Liver (tissue), 9 donors: ENCODE data around the gene KCNJ3. TPM values are rescaled to one million over a fixed set of nuclear protein-coding genes. Genes with fewer than 3 reads are reported as not detected.
A peak's percentile ranks its signal among the peaks of the same experiment; 100 is the strongest.

Experiments used
- DNase-seq: peaks from one replicate; pipeline ENCODE4 v3.0.0-alpha.2; 2017; ENCODE audit warnings: low spot score
- H3K27ac ChIP-seq, 2 donors: one replicate each; pipeline ENCODE4 v1.7.0; 2013; ENCODE audit warnings: inconsistent platforms in 2 of 2, low read length in 2 of 2, control low read depth in 1 of 2, low read depth in 1 of 2, mild to moderate bottlenecking in 1 of 2
- H3K27me3 ChIP-seq, 4 donors: one replicate each; pipeline versions ENCODE4 v1.6.1 to v1.7.0; 2013; ENCODE audit warnings: low read length in 3 of 4, inconsistent platforms in 1 of 4, mild to moderate bottlenecking in 1 of 4, moderate library complexity in 1 of 4; ENCODE audit not compliant: control insufficient read depth in 4 of 4, insufficient read depth in 4 of 4
- H3K36me3 ChIP-seq, 4 donors: one replicate each; pipeline versions ENCODE4 v1.6.1 to v1.7.0; 2013; ENCODE audit warnings: low read length in 3 of 4, mild to moderate bottlenecking in 3 of 4, low read depth in 1 of 4, moderate library complexity in 1 of 4; ENCODE audit not compliant: control insufficient read depth in 4 of 4, insufficient read depth in 3 of 4
- H3K4me1 ChIP-seq, 4 donors: one replicate each; pipeline versions ENCODE4 v1.6.1 to v1.7.0; 2013; ENCODE audit warnings: low read length in 3 of 4, mild to moderate bottlenecking in 3 of 4, moderate library complexity in 1 of 4; ENCODE audit not compliant: control insufficient read depth in 4 of 4, insufficient read depth in 4 of 4
- H3K4me3 ChIP-seq, 3 donors: one replicate each; pipeline versions ENCODE4 v1.6.1 to v1.7.0; 2013; ENCODE audit warnings: low read length in 3 of 3, control low read depth in 1 of 3, low read depth in 1 of 3, mild to moderate bottlenecking in 1 of 3
- H3K9ac ChIP-seq, 2 donors: one replicate each; pipeline ENCODE4 v1.7.0; 2013; ENCODE audit warnings: low read length in 2 of 2, mild to moderate bottlenecking in 2 of 2, moderate library complexity in 2 of 2, control low read depth in 1 of 2, low read depth in 1 of 2
- H3K9me3 ChIP-seq, 4 donors: one replicate each; pipeline versions ENCODE4 v1.6.1 to v1.7.0; 2013; ENCODE audit warnings: low read length in 3 of 4; ENCODE audit not compliant: control insufficient read depth in 4 of 4
- FOXA1 ChIP-seq: IDR thresholded peaks from 2 replicates; pipeline ENCODE4 v1.6.1; 2016; ENCODE audit warnings: antibody characterized with exemption
- FOXA2 ChIP-seq: IDR thresholded peaks from 2 replicates; pipeline ENCODE4 v1.6.1; 2016; ENCODE audit warnings: antibody characterized with exemption
- GABPA ChIP-seq, 2 donors: IDR thresholded peaks in 1 of 2; conservative IDR thresholded peaks in 1 of 2; 2 replicates each; pipeline ENCODE4 v1.6.1; 2016; ENCODE audit warnings: antibody characterized with exemption in 2 of 2, mild to moderate bottlenecking in 1 of 2, moderate library complexity in 1 of 2
- HNF4A ChIP-seq, 2 donors: conservative IDR thresholded peaks; 2 replicates each; pipeline ENCODE4 v1.6.1; 2016; ENCODE audit warnings: antibody characterized with exemption in 2 of 2, mild to moderate bottlenecking in 2 of 2
- JUND ChIP-seq, 2 donors: IDR thresholded peaks; 2 replicates each; pipeline ENCODE4 v1.6.1; 2016; ENCODE audit warnings: antibody characterized with exemption in 2 of 2
- NR2F2 ChIP-seq: IDR thresholded peaks from 2 replicates; pipeline ENCODE4 v1.6.1; 2016; ENCODE audit warnings: antibody characterized with exemption
- SP1 ChIP-seq: IDR thresholded peaks from 2 replicates; pipeline ENCODE4 v1.6.1; 2018; ENCODE audit warnings: antibody characterized with exemption, mild to moderate bottlenecking
- TAF1 ChIP-seq: conservative IDR thresholded peaks from 2 replicates; pipeline ENCODE4 v1.6.1; 2016; ENCODE audit warnings: antibody characterized with exemption, mild to moderate bottlenecking
- YY1 ChIP-seq: IDR thresholded peaks from 2 replicates; pipeline ENCODE4 v1.6.1; 2016; ENCODE audit warnings: antibody characterized with exemption, mild to moderate bottlenecking
- ZBTB33 ChIP-seq: IDR thresholded peaks from 2 replicates; pipeline ENCODE4 v1.6.1; 2016; ENCODE audit warnings: antibody characterized with exemption
- WGBS: extraction: QIAGEN DNeasy Blood & Tissue Kit; methylation state at CpG from one replicate; pipeline ENCODE4 v1.1.7; 2013; 5-methylcytosine and 5-hydroxymethylcytosine counted together
- polyA plus RNA-seq, 2 donors: library from polyadenylated mRNA; stranded (reverse) in 1 of 2; unstranded in 1 of 2; fragments of 200-250 nt in 1 of 2; fragments of >200 nt in 1 of 2; fragmentation: Nextera tagmentation in 1 of 2; extraction: Ambion mirVana in 1 of 2; gene quantifications; one replicate each; pipeline versions ENCODE4 v1.2.1 to v1.2.3, GENCODE V29; 2013 to 2015
- total RNA-seq, 2 donors: library from RNA; depleted of rRNA; stranded (reverse); fragments of >200 nt; gene quantifications; one replicate each; pipeline ENCODE4 v1.2.3, GENCODE V29; 2014
- TF ChIP-seq, protein P1 (sequence below): fragments of 150-350 bp; IDR thresholded peaks from 2 replicates; pipeline ENCODE4 v1.5.1; 2017; ENCODE audit warnings: improper control_type of control experiment, low read depth, low read length; ENCODE audit not compliant: missing input control
- donor health status: healthy.
- donor health status: healthy.
- donor health status: healthy.
- donor health status: healthy.
- donor health status: healthy.

The KCNJ3 gene
- total and polyA plus RNA-seq, 4 donors = 0.23 to 1.3 (median 0.43) TPM

DNA sequence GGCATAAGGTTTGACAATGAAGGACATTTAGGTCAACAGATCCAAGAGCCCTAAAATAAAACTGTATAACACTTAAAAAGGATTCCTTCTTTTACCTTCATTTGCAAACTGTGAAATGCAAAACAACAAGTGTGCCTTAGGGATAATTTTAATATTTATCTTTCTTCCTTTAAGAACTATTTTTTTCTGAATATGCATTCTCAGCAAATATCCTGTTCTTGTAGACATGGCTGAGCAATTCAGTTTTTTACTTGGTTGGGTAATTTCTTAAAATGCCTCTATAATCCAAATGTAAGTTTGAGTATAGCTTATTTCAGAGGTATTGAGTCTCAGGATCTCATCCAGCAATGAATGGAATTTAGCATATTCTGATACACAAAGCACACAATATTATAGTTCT, 43.0 kb upstream of the KCNJ3 start:
- H3K9me3 ChIP-seq = no peaks in the 10 kb centered on the region
- no peak for DNase-seq
- no peaks in the 10 kb centered on the region for H3K36me3 ChIP-seq
- H3K27ac ChIP-seq = no peak overlapping the region
- H3K4me1 ChIP-seq = no peaks in the 10 kb centered on the region
- TF ChIP-seq FOXA1 = no peak
- TF ChIP-seq YY1 = no peak
- no peak for TF ChIP-seq SP1
- TF ChIP-seq, protein P1, sequence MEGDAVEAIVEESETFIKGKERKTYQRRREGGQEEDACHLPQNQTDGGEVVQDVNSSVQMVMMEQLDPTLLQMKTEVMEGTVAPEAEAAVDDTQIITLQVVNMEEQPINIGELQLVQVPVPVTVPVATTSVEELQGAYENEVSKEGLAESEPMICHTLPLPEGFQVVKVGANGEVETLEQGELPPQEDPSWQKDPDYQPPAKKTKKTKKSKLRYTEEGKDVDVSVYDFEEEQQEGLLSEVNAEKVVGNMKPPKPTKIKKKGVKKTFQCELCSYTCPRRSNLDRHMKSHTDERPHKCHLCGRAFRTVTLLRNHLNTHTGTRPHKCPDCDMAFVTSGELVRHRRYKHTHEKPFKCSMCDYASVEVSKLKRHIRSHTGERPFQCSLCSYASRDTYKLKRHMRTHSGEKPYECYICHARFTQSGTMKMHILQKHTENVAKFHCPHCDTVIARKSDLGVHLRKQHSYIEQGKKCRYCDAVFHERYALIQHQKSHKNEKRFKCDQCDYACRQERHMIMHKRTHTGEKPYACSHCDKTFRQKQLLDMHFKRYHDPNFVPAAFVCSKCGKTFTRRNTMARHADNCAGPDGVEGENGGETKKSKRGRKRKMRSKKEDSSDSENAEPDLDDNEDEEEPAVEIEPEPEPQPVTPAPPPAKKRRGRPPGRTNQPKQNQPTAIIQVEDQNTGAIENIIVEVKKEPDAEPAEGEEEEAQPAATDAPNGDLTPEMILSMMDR = no peak
- no peak for TF ChIP-seq HNF4A (conservative IDR thresholded peaks at IDR 0.05)
- TF ChIP-seq ZBTB33 = no peak
- TF ChIP-seq FOXA2 = no peak
- no peaks in the 10 kb centered on the region for H3K27me3 ChIP-seq
- no peak overlapping the region for H3K4me3 ChIP-seq
- no peak overlapping the region for H3K9ac ChIP-seq

GRCh38 chr2:154658854-154659253, 39.6 kb upstream of the KCNJ3 start:
- Histone ChIP-seq H3K4me3 (no peak overlapping the region), H3K9ac (no peak overlapping the region), H3K36me3 (no peaks in the 10 kb centered on the region), H3K4me1 (no peaks in the 10 kb centered on the region), H3K27ac (no peak overlapping the region), H3K9me3 (no peaks in the 10 kb centered on the region), H3K27me3 (no peaks in the 10 kb centered on the region)
- 87% methylated on average over 1 of the region's 1 CpG for WGBS
- TF ChIP-seq TAF1 = no peak
- no peak for TF ChIP-seq FOXA2
- TF ChIP-seq SP1 = no peak
- no peak for TF ChIP-seq NR2F2
- TF ChIP-seq GABPA (IDR thresholded peaks at IDR 0.05 in 1 of 2, conservative IDR thresholded peaks at IDR 0.05 in 1 of 2) = no peak
- TF ChIP-seq JUND (IDR thresholded peaks at IDR 0.05) = no peak
- no peak for TF ChIP-seq ZBTB33
- DNase-seq = no peak

GRCh38 chr2:154664248-154664647, 34.2 kb upstream of the KCNJ3 start:
- H3K9me3 ChIP-seq = no peaks in the 10 kb centered on the region
- H3K36me3 ChIP-seq = no peaks in the 10 kb centered on the region
- no peak overlapping the region for H3K27ac ChIP-seq
- H3K4me1 ChIP-seq = peaks cover 0 to 2% (median 0%) of the 10 kb centered on the region in 4 donors
- H3K4me3 ChIP-seq = no peak overlapping the region
- H3K27me3 ChIP-seq = no peaks in the 10 kb centered on the region
- peak in 1 of 2 donors; percentile 12 for TF ChIP-seq HNF4A (conservative IDR thresholded peaks at IDR 0.05)
- TF ChIP-seq SP1 = no peak
- no peak overlapping the region for H3K9ac ChIP-seq
- DNase-seq = no peak
